NOMO-1 (cell line): ENCODE data around the gene TMEM266.

Experiments
- DNase-seq, 2 experiments: peaks; one replicate each; lab custom pipeline; 2025; ENCODE audit not compliant: unreplicated experiment in 2 of 2; lab: John Stamatoyannopoulos, UW

Gene TMEM266

GRCh38 chr15:76223521-76223920 lies 163.7 kb downstream of the TMEM266 start:
- no peak for DNase-seq

- no peak for DNase-seq
Observed at GRCh38 chr15:76229266-76229665, 169.5 kb downstream of the TMEM266 start.

GRCh38 chr15:76233921-76234320 lies 174.1 kb downstream of the TMEM266 start:
- no peak for DNase-seq

GRCh38 chr15:76234337-76234889 lies 174.6 kb downstream of the TMEM266 start:
- no peak for DNase-seq

- DNase-seq, result peak in 1 of 2 experiments; percentile 24
Observed at GRCh38 chr15:76235186-76235826, 175.5 kb downstream of the TMEM266 start.

- DNase-seq, result no peak
Observed at GRCh38 chr15:76236350-76236749, 176.6 kb downstream of the TMEM266 start.

GRCh38 chr15:76239786-76240185 lies 180.0 kb downstream of the TMEM266 start:
- DNase-seq, result no peak

- no peak for DNase-seq
Observed at GRCh38 chr15:76245072-76245610, 185.4 kb downstream of the TMEM266 start.

- no peak for DNase-seq
Observed at GRCh38 chr15:76251717-76252116, 191.9 kb downstream of the TMEM266 start.

GRCh38 chr15:76252249-76252648 lies 192.5 kb downstream of the TMEM266 start:
- DNase-seq, result no peak

- DNase-seq, result no peak
Observed at GRCh38 chr15:76253691-76254473, 194.1 kb downstream of the TMEM266 start.
